Measurements from ENCODE around the gene SLC39A11. TPM values are rescaled to one million over a fixed set of nuclear protein-coding genes. Genes with fewer than 3 reads are reported as not detected.

The SLC39A11 gene
- total and polyA plus RNA-seq, 4 donors, result 18.9 to 44.9 (median 28.2) TPM

- TF ChIP-seq RAD21 (IDR thresholded peaks at IDR 0.05), result no peak
- no peak for TF ChIP-seq REST (IDR thresholded peaks at IDR 0.05)
- TF ChIP-seq ATF3 (IDR thresholded peaks at IDR 0.05), result no peak
These were observed 160.9 kb downstream of the SLC39A11 start (continued) for GRCh38 chr17:72931635-72932034.

- 80% methylated on average over 9 of the region's 9 CpGs for WGBS
- no peaks in the 10 kb centered on the region for H3K36me3 ChIP-seq (ENCODE audit: control insufficient read depth in 4 of 4, insufficient read depth in 3 of 4, low read depth in 1 of 4, low read length in 3 of 4)
- no peaks in the 10 kb centered on the region for H3K27me3 ChIP-seq (ENCODE audit: control insufficient read depth in 4 of 4, insufficient read depth in 4 of 4, low read length in 3 of 4)
- H3K9me3 ChIP-seq (ENCODE audit: control insufficient read depth in 4 of 4, low read length in 3 of 4), result no peaks in the 10 kb centered on the region
- H3K27ac ChIP-seq (ENCODE audit: low read depth in 1 of 2, low read length in 2 of 2), result no peak overlapping the region
- H3K4me1 ChIP-seq (ENCODE audit: control insufficient read depth in 4 of 4, insufficient read depth in 4 of 4, low read length in 3 of 4), result peaks cover 0 to 6% (median 0%) of the 10 kb centered on the region in 4 donors
- H3K4me3 ChIP-seq (ENCODE audit: low read depth in 1 of 3, low read length in 3 of 3), result no peak overlapping the region
- TF ChIP-seq GABPA (IDR thresholded peaks at IDR 0.05 in 1 of 2, conservative IDR thresholded peaks at IDR 0.05 in 1 of 2), result no peak
- DNase-seq (ENCODE audit: low spot score), result no peak
- no peak overlapping the region for H3K9ac ChIP-seq (ENCODE audit: low read depth in 1 of 2, low read length in 2 of 2)
These were observed 161.3 kb downstream of the SLC39A11 start for GRCh38 chr17:72931163-72931562.

- Histone ChIP-seq H3K9me3 (ENCODE audit: control insufficient read depth in 4 of 4, low read length in 3 of 4) (no peaks in the 10 kb centered on the region), H3K4me3 (ENCODE audit: low read depth in 1 of 3, low read length in 3 of 3) (no peak overlapping the region), H3K9ac (ENCODE audit: low read depth in 1 of 2, low read length in 2 of 2) (no peak overlapping the region), H3K27me3 (ENCODE audit: control insufficient read depth in 4 of 4, insufficient read depth in 4 of 4, low read length in 3 of 4) (no peaks in the 10 kb centered on the region), H3K27ac (ENCODE audit: low read depth in 1 of 2, low read length in 2 of 2) (no peak overlapping the region), H3K36me3 (ENCODE audit: control insufficient read depth in 4 of 4, insufficient read depth in 3 of 4, low read depth in 1 of 4, low read length in 3 of 4) (no peaks in the 10 kb centered on the region), H3K4me1 (ENCODE audit: control insufficient read depth in 4 of 4, insufficient read depth in 4 of 4, low read length in 3 of 4) (peaks cover 0 to 6% (median 0%) of the 10 kb centered on the region in 4 donors)
- WGBS, result 97% methylated on average over 2 of the region's 2 CpGs
- TF ChIP-seq NR2F2 (IDR thresholded peaks at IDR 0.05) (no peak), SP1 (IDR thresholded peaks at IDR 0.05) (no peak), ATF3 (IDR thresholded peaks at IDR 0.05) (no peak), RAD21 (IDR thresholded peaks at IDR 0.05) (no peak), GABPA (IDR thresholded peaks at IDR 0.05 in 1 of 2, conservative IDR thresholded peaks at IDR 0.05 in 1 of 2) (no peak)
- no peak for DNase-seq (ENCODE audit: low spot score)
These were observed 162.5 kb downstream of the SLC39A11 start for GRCh38 chr17:72930031-72930430.

- no peak overlapping the region for H3K27ac ChIP-seq (ENCODE audit: low read depth in 1 of 2, low read length in 2 of 2)
- no peak for DNase-seq (ENCODE audit: low spot score)
- H3K4me1 ChIP-seq (ENCODE audit: control insufficient read depth in 4 of 4, insufficient read depth in 4 of 4, low read length in 3 of 4), result peaks cover 0 to 6% (median 0%) of the 10 kb centered on the region in 4 donors
- no peak overlapping the region for H3K9ac ChIP-seq (ENCODE audit: low read depth in 1 of 2, low read length in 2 of 2)
- H3K36me3 ChIP-seq (ENCODE audit: control insufficient read depth in 4 of 4, insufficient read depth in 3 of 4, low read depth in 1 of 4, low read length in 3 of 4), result no peaks in the 10 kb centered on the region
- no peaks in the 10 kb centered on the region for H3K9me3 ChIP-seq (ENCODE audit: control insufficient read depth in 4 of 4, low read length in 3 of 4)
- WGBS, result 78% methylated on average over 7 of the region's 7 CpGs
- H3K4me3 ChIP-seq (ENCODE audit: low read depth in 1 of 3, low read length in 3 of 3), result no peak overlapping the region
- no peaks in the 10 kb centered on the region for H3K27me3 ChIP-seq (ENCODE audit: control insufficient read depth in 4 of 4, insufficient read depth in 4 of 4, low read length in 3 of 4)
- TF ChIP-seq MAX (IDR thresholded peaks at IDR 0.05) (no peak), TAF1 (conservative IDR thresholded peaks at IDR 0.05) (no peak), HNF4G (IDR thresholded peaks at IDR 0.05) (no peak), RAD21 (IDR thresholded peaks at IDR 0.05) (no peak), GABPA (IDR thresholded peaks at IDR 0.05 in 1 of 2, conservative IDR thresholded peaks at IDR 0.05 in 1 of 2) (no peak), ZBTB33 (IDR thresholded peaks at IDR 0.05) (no peak), EGR1 (IDR thresholded peaks at IDR 0.05; ENCODE audit: low read depth in 2 of 2) (no peak), JUND (IDR thresholded peaks at IDR 0.05) (no peak), ATF3 (IDR thresholded peaks at IDR 0.05) (peak; percentile 25), HNF4A (conservative IDR thresholded peaks at IDR 0.05) (peak; percentile 58), REST (IDR thresholded peaks at IDR 0.05) (no peak)
These were observed 163.9 kb downstream of the SLC39A11 start for GRCh38 chr17:72928454-72929136.
